ENCODE data around the gene GAS5. TPM values are rescaled to one million over a fixed set of nuclear protein-coding genes. Genes with fewer than 3 reads are reported as not detected.

The GAS5 gene
- total RNA-seq = 631 to 658 TPM (median 655 TPM) in 3 replicates

GRCh38 chr1:173867753-173868265 is at the start of gene GAS5:
Gene GAS5, minus strand, starts transcription at chr1:173867989.
- H3K27ac Mint-ChIP-seq = peak within 1 kb of the TSS; percentile 99
- H3K36me3 Mint-ChIP-seq = peaks cover 40% of the 10 kb centered on the region
- peak within 1 kb of the TSS; percentile 99 for H3K4me3 Mint-ChIP-seq
- H3K9me3 Mint-ChIP-seq = no peaks in the 10 kb centered on the region
- DNase-seq (ENCODE audit: low spot score in 2 of 2, unreplicated experiment in 2 of 2) = peak; percentile 98
- TF ChIP-seq, protein P1, sequence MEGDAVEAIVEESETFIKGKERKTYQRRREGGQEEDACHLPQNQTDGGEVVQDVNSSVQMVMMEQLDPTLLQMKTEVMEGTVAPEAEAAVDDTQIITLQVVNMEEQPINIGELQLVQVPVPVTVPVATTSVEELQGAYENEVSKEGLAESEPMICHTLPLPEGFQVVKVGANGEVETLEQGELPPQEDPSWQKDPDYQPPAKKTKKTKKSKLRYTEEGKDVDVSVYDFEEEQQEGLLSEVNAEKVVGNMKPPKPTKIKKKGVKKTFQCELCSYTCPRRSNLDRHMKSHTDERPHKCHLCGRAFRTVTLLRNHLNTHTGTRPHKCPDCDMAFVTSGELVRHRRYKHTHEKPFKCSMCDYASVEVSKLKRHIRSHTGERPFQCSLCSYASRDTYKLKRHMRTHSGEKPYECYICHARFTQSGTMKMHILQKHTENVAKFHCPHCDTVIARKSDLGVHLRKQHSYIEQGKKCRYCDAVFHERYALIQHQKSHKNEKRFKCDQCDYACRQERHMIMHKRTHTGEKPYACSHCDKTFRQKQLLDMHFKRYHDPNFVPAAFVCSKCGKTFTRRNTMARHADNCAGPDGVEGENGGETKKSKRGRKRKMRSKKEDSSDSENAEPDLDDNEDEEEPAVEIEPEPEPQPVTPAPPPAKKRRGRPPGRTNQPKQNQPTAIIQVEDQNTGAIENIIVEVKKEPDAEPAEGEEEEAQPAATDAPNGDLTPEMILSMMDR (IDR thresholded peaks at IDR 0.05; ENCODE audit: unreplicated experiment) = no peak
- no peaks in the 10 kb centered on the region for H3K27me3 Mint-ChIP-seq (ENCODE audit: low read depth)
- peaks cover 44% of the 10 kb centered on the region for H3K4me1 Mint-ChIP-seq

DNA sequence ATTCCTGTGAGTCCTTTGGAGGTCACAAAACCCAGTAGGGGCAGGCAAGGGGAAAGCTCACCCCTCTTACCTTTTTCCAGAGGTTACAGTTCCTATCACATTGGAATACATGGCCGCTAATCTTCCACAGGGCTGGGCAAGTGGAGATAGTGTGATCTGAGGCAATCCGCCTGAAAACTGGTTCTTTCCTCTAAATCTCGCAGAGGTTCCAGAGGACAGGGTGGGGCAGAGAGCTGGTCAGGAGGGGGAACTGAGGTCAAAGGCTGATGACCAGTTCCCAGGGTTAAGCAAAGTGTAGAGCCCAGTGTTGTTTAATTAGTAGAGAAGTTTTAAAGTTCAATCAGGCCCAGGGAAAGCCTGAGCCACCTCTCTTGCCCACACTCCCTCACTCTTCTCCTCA is 49.4 kb upstream of the GAS5 start, which contains the start of gene SERPINC1:
TSS of gene SERPINC1 (minus strand) at position 179 of the 400 bp plus-strand sequence. CDS start at position 111, 68 bp downstream.
- H3K4me1 Mint-ChIP-seq = no peaks in the 10 kb centered on the region
- H3K9me3 Mint-ChIP-seq = peaks cover 7% of the 10 kb centered on the region
- H3K4me3 Mint-ChIP-seq = no peak within 1 kb of the TSS
- DNase-seq (ENCODE audit: low spot score in 2 of 2, unreplicated experiment in 2 of 2) = no peak
- H3K27me3 Mint-ChIP-seq (ENCODE audit: low read depth) = no peaks in the 10 kb centered on the region
- H3K27ac Mint-ChIP-seq = no peak within 1 kb of the TSS
- TF ChIP-seq, protein P1 (IDR thresholded peaks at IDR 0.05; ENCODE audit: unreplicated experiment) = no peak
- no peaks in the 10 kb centered on the region for H3K36me3 Mint-ChIP-seq

DNA sequence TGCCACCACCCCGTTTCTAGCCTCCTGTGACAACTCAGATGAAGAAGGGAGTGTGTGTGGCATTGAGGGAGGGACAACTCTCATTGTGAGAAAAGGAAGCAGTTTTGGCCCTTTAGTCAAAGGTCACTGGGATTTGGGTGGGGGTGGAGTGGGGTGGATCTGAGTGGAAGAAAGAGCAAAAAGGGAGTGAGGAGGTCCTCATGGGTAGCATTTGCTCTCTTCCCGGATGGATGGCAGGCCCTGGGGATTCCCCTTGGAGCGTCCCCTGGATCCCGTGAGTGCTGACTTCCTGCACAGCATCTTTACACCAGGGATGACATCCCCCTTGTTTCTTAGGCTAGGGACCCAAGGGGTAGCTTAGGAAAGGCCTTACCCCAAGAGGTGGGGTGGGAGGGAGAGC is 48.9 kb upstream of the GAS5 start:
- Mint-ChIP-seq H3K9me3 (peaks cover 7% of the 10 kb centered on the region), H3K27ac (no peak overlapping the region), H3K4me1 (no peaks in the 10 kb centered on the region), H3K4me3 (no peak overlapping the region), H3K36me3 (no peaks in the 10 kb centered on the region), H3K27me3 (ENCODE audit: low read depth) (no peaks in the 10 kb centered on the region)
- no peak for DNase-seq (ENCODE audit: low spot score in 2 of 2, unreplicated experiment in 2 of 2)
- TF ChIP-seq, protein P1 (IDR thresholded peaks at IDR 0.05; ENCODE audit: unreplicated experiment) = no peak

DNA sequence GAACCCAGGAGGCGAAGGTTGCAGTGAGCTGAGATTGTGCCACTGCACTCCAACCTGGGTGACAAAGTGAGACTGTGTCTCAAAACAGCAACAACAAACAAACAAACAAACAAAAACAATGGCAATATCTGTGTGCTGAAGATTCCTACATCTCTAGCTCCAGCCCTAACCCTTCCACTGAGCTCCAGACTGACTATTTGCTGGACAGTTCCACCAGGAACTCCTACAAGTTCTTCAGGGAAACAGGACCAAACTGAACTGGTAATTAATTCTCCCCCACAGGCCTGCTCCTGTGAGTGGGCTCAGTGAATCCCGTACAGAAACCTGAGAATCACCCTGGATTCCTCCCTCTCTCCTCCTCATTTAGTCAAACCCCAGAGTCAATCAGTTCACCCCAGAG is 47.8 kb upstream of the GAS5 start:
- DNase-seq (ENCODE audit: low spot score in 2 of 2, unreplicated experiment in 2 of 2) = no peak
- peaks cover 6% of the 10 kb centered on the region for H3K9me3 Mint-ChIP-seq
- TF ChIP-seq, protein P1 (IDR thresholded peaks at IDR 0.05; ENCODE audit: unreplicated experiment) = no peak

DNA sequence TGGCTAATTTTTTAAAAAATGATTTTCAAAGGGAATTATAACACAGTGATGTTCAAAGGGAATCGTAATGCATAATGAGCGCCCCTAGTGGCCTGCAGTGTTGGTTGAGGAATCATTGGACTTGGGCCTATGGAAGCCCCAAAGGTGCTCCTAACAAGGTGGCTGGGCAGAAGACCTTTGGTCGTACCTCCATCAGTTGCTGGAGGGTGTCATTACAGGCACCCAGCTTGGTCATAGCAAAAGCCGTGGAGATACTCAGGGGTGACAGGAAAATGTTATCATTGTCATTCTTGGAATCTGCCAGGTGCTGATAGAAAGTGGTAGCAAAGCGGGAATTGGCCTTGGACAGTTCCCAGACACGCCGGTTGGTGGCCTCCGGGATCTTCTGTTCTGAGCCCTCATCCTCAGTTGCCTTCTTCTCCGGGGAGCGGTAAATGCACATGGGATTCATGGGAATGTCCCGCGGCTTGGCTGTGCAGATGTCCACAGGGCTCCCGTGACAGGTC is 46.6 kb upstream of the GAS5 start:
- Mint-ChIP-seq H3K27me3 (ENCODE audit: low read depth) (no peaks in the 10 kb centered on the region), H3K4me3 (no peak overlapping the region), H3K4me1 (no peaks in the 10 kb centered on the region), H3K9me3 (peaks cover 6% of the 10 kb centered on the region), H3K27ac (no peak overlapping the region), H3K36me3 (peaks cover 4% of the 10 kb centered on the region)
- TF ChIP-seq, protein P1 (IDR thresholded peaks at IDR 0.05; ENCODE audit: unreplicated experiment) = peak; percentile 45
- DNase-seq (ENCODE audit: low spot score in 2 of 2, unreplicated experiment in 2 of 2) = no peak

More for the DNA sequence above, 47.8 kb upstream of the GAS5 start:
- Mint-ChIP-seq H3K4me3 (no peak overlapping the region), H3K36me3 (no peaks in the 10 kb centered on the region), H3K27ac (no peak overlapping the region), H3K27me3 (ENCODE audit: low read depth) (no peaks in the 10 kb centered on the region), H3K4me1 (no peaks in the 10 kb centered on the region)
